Endodermal cell (in vitro differentiated cells): ENCODE measurements around the gene KAZALD1. TPM values are rescaled to one million over a fixed set of nuclear protein-coding genes. Genes with fewer than 3 reads are reported as not detected.
A peak's percentile ranks its signal among the peaks of the same experiment; 100 is the strongest.

Experiments used
- DNase-seq: peaks from one replicate; pipeline ENCODE4 v3.0.0-alpha.2; 2017
- H3K27ac ChIP-seq: 2 replicates; pipeline ENCODE4 v1.5.1; 2013; ENCODE audit warnings: mild to moderate bottlenecking, low read depth, low read length, moderate library complexity
- H3K27me3 ChIP-seq: 2 replicates; pipeline ENCODE4 v1.6.1; 2013; ENCODE audit warnings: mild to moderate bottlenecking, low read length, moderate library complexity; ENCODE audit not compliant: insufficient read depth, control insufficient read depth, poor library complexity, severe bottlenecking
- H3K36me3 ChIP-seq: 2 replicates; pipeline ENCODE4 v1.7.0; 2013; ENCODE audit warnings: mild to moderate bottlenecking, low read length, moderate library complexity; ENCODE audit not compliant: control insufficient read depth, insufficient read depth
- H3K4me1 ChIP-seq: one replicate; pipeline ENCODE4 v1.7.0; 2013; ENCODE audit warnings: low read length; ENCODE audit not compliant: control insufficient read depth, insufficient read depth
- H3K4me3 ChIP-seq: 2 replicates; pipeline ENCODE4 v1.5.1; 2013; ENCODE audit warnings: mild to moderate bottlenecking, low read length, moderate library complexity
- H3K9ac ChIP-seq: 2 replicates; pipeline ENCODE4 v1.6.1; 2013; ENCODE audit warnings: mild to moderate bottlenecking, low read length, moderate library complexity; ENCODE audit not compliant: poor library complexity, severe bottlenecking; ENCODE audit errors: extremely low read depth
- H3K9me3 ChIP-seq: 2 replicates; pipeline ENCODE4 v1.6.1; 2013; ENCODE audit warnings: mild to moderate bottlenecking, low read length, moderate library complexity; ENCODE audit not compliant: control insufficient read depth
- H3K27ac Mint-ChIP-seq: 2 replicates; pipeline ENCODE4 v1.8.0; 2020; ENCODE audit warnings: mixed read lengths
- H3K27me3 Mint-ChIP-seq: 2 replicates; pipeline ENCODE4 v1.8.0; 2021; ENCODE audit warnings: mild to moderate bottlenecking, mixed read lengths; ENCODE audit not compliant: insufficient read depth
- H3K36me3 Mint-ChIP-seq: 2 replicates; pipeline ENCODE4 v1.8.0; 2020; ENCODE audit warnings: low read depth, mixed read lengths
- H3K4me1 Mint-ChIP-seq: 2 replicates; pipeline ENCODE4 v1.8.0; 2020; ENCODE audit warnings: mixed read lengths
- H3K4me3 Mint-ChIP-seq: 2 replicates; pipeline ENCODE4 v1.8.0; 2020; ENCODE audit warnings: mild to moderate bottlenecking, moderate library complexity, mixed read lengths
- H3K9me3 Mint-ChIP-seq: 2 replicates; pipeline ENCODE4 v1.8.0; 2020; ENCODE audit warnings: mild to moderate bottlenecking, mixed read lengths
- WGBS, 2 experiments: methylation state at CpG; one replicate each; pipeline versions ENCODE4 v1.1.5 to v1.1.7; 2013; ENCODE audit warnings: missing lambda C conversion rate in 2 of 2, mixed read lengths in 1 of 2; ENCODE audit not compliant: insufficient coverage in 1 of 2, insufficient read length in 1 of 2; 5-methylcytosine and 5-hydroxymethylcytosine counted together
- total RNA-seq, 2 donors: library from RNA; stranded (reverse); fragmentation: NEBNext Ultra II Directional in 1 of 2; extraction: Animal tissue kit (Norgen Biotek cat#: 25700) in 1 of 2; gene quantifications; 2 replicates in 1 of 2; 3 replicates in 1 of 2; pipeline ENCODE4 v1.2.1, GENCODE V29; 2021
- TF ChIP-seq, protein P1 (sequence below): fragments of 200-600 bp; sonication (generic); conservative IDR thresholded peaks from 2 replicates; pipeline ENCODE4 v1.5.0; 2021; ENCODE audit warnings: antibody characterized with exemption, mild to moderate bottlenecking

Gene KAZALD1
- total RNA-seq, 2 donors from 2014 or later = 5.2 to 10.0 TPM

- peak overlapping the region; percentile 63 for H3K27ac Mint-ChIP-seq
- no peaks in the 10 kb centered on the region for H3K9me3 Mint-ChIP-seq
- H3K9me3 ChIP-seq = no peaks in the 10 kb centered on the region
- peak; percentile 95 for DNase-seq
- no peak overlapping the region for H3K4me3 ChIP-seq
- no peak overlapping the region for H3K9ac ChIP-seq
- 8 to 23% methylated on average over 4 to 11 of the region's 11 CpGs for WGBS, 2 experiments
- H3K27me3 ChIP-seq = peaks cover 42% of the 10 kb centered on the region
- H3K4me1 Mint-ChIP-seq = peaks cover 16% of the 10 kb centered on the region
- H3K27me3 Mint-ChIP-seq = peaks cover 50% of the 10 kb centered on the region
- H3K36me3 ChIP-seq = no peaks in the 10 kb centered on the region
- TF ChIP-seq, protein P1, sequence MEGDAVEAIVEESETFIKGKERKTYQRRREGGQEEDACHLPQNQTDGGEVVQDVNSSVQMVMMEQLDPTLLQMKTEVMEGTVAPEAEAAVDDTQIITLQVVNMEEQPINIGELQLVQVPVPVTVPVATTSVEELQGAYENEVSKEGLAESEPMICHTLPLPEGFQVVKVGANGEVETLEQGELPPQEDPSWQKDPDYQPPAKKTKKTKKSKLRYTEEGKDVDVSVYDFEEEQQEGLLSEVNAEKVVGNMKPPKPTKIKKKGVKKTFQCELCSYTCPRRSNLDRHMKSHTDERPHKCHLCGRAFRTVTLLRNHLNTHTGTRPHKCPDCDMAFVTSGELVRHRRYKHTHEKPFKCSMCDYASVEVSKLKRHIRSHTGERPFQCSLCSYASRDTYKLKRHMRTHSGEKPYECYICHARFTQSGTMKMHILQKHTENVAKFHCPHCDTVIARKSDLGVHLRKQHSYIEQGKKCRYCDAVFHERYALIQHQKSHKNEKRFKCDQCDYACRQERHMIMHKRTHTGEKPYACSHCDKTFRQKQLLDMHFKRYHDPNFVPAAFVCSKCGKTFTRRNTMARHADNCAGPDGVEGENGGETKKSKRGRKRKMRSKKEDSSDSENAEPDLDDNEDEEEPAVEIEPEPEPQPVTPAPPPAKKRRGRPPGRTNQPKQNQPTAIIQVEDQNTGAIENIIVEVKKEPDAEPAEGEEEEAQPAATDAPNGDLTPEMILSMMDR = peak; percentile 92
- H3K4me1 ChIP-seq = no peaks in the 10 kb centered on the region
- H3K36me3 Mint-ChIP-seq = no peaks in the 10 kb centered on the region
- no peak overlapping the region for H3K4me3 Mint-ChIP-seq
- no peak overlapping the region for H3K27ac ChIP-seq
Observed at GRCh38 chr10:101014230-101014884, 47.4 kb upstream of the KAZALD1 start.

- Mint-ChIP-seq H3K36me3 (no peaks in the 10 kb centered on the region), H3K4me1 (peaks cover 16% of the 10 kb centered on the region), H3K9me3 (no peaks in the 10 kb centered on the region), H3K27me3 (peaks cover 56% of the 10 kb centered on the region), H3K27ac (no peak overlapping the region), H3K4me3 (no peak overlapping the region)
- Histone ChIP-seq H3K4me1 (no peaks in the 10 kb centered on the region), H3K9me3 (no peaks in the 10 kb centered on the region), H3K4me3 (no peak overlapping the region), H3K27me3 (peaks cover 46% of the 10 kb centered on the region), H3K9ac (no peak overlapping the region), H3K27ac (no peak overlapping the region), H3K36me3 (no peaks in the 10 kb centered on the region)
- WGBS, 2 experiments = 65% methylated on average over 6 of the region's 7 CpGs; no CpG with 5 or more reads in 1 of the 2 experiments
- DNase-seq = no peak
- TF ChIP-seq, protein P1 = no peak
Observed at GRCh38 chr10:101014966-101015581, 46.7 kb upstream of the KAZALD1 start.

GRCh38 chr10:101015582-101015973, 46.2 kb upstream of the KAZALD1 start:
- Mint-ChIP-seq H3K36me3 (no peaks in the 10 kb centered on the region), H3K4me1 (peaks cover 16% of the 10 kb centered on the region), H3K9me3 (no peaks in the 10 kb centered on the region), H3K4me3 (no peak overlapping the region), H3K27me3 (peaks cover 61% of the 10 kb centered on the region), H3K27ac (no peak overlapping the region)
- H3K36me3 ChIP-seq = no peaks in the 10 kb centered on the region
- H3K27me3 ChIP-seq = peaks cover 51% of the 10 kb centered on the region
- TF ChIP-seq, protein P1 = no peak
- no peaks in the 10 kb centered on the region for H3K4me1 ChIP-seq
- 86 to 93% methylated on average over 5 to 8 of the region's 8 CpGs for WGBS, 2 experiments
- no peak overlapping the region for H3K9ac ChIP-seq
- H3K27ac ChIP-seq = no peak overlapping the region
- H3K9me3 ChIP-seq = no peaks in the 10 kb centered on the region
- H3K4me3 ChIP-seq = no peak overlapping the region
- DNase-seq = no peak
